H9 (cell line): Measurements from ENCODE around the gene ZSWIM9. TPM values are rescaled to one million over a fixed set of nuclear protein-coding genes. Genes with fewer than 3 reads are reported as not detected.

Experiments
- DNase-seq: peaks from one replicate; pipeline ENCODE4 v3.0.0-alpha.2; 2017
- H2AFZ ChIP-seq: one replicate; pipeline ENCODE4 v1.6.1; 2013; ENCODE audit warnings: mild to moderate bottlenecking, low read length, control low read depth, moderate library complexity
- H2AK5ac ChIP-seq: 2 replicates; pipeline ENCODE4 v1.6.1; 2013; ENCODE audit warnings: low read length, control low read depth, mixed read lengths; ENCODE audit not compliant: insufficient read length
- H2BK120ac ChIP-seq: one replicate; pipeline ENCODE4 v1.6.1; 2013; ENCODE audit warnings: low read depth, mild to moderate bottlenecking, low read length, control low read depth, inconsistent platforms; ENCODE audit not compliant: poor library complexity, severe bottlenecking
- H2BK12ac ChIP-seq: 2 replicates; pipeline ENCODE4 v1.6.1; 2013; ENCODE audit warnings: low read length, control low read depth, mixed read lengths, low read depth; ENCODE audit not compliant: insufficient read length
- H2BK15ac ChIP-seq: 2 replicates; pipeline ENCODE4 v1.6.1; 2013; ENCODE audit warnings: low read depth, low read length, control low read depth
- H2BK20ac ChIP-seq: one replicate; pipeline ENCODE4 v1.6.1; 2013; ENCODE audit warnings: low read depth, mild to moderate bottlenecking, low read length, control low read depth, inconsistent platforms; ENCODE audit not compliant: poor library complexity, severe bottlenecking
- H2BK5ac ChIP-seq: 2 replicates; pipeline ENCODE4 v1.6.1; 2013; ENCODE audit warnings: low read length, control low read depth, mixed read lengths; ENCODE audit not compliant: insufficient read length
- H3K14ac ChIP-seq: 2 replicates; pipeline ENCODE4 v1.6.1; 2013; ENCODE audit warnings: low read length, control low read depth; ENCODE audit not compliant: insufficient read depth
- H3K18ac ChIP-seq: 2 replicates; pipeline ENCODE4 v1.6.1; 2013; ENCODE audit warnings: low read depth, mild to moderate bottlenecking, mixed read lengths, low read length, control low read depth; ENCODE audit not compliant: insufficient read length
- H3K23ac ChIP-seq: 2 replicates; pipeline ENCODE4 v1.6.1; 2013; ENCODE audit warnings: low read length, control low read depth, mixed read lengths, low read depth; ENCODE audit not compliant: insufficient read length
- H3K23me2 ChIP-seq: 2 replicates; pipeline ENCODE4 v1.6.1; 2013; ENCODE audit warnings: low read depth, mild to moderate bottlenecking, mixed read lengths, low read length, control low read depth; ENCODE audit not compliant: insufficient read length, poor library complexity, severe bottlenecking
- H3K27ac ChIP-seq: 2 replicates; pipeline ENCODE4 v1.5.1; 2013; ENCODE audit warnings: low read length, control low read depth, mixed read lengths, low read depth; ENCODE audit not compliant: insufficient read length
- H3K27me3 ChIP-seq: 2 replicates; pipeline ENCODE4 v1.6.1; 2013; ENCODE audit warnings: low read length, control low read depth, inconsistent platforms; ENCODE audit not compliant: insufficient read depth
- H3K4ac ChIP-seq: 2 replicates; pipeline ENCODE4 v1.6.1; 2013; ENCODE audit warnings: low read depth, mild to moderate bottlenecking, control low read depth, inconsistent platforms, low read length, moderate library complexity
- H3K4me1 ChIP-seq: 2 replicates; pipeline ENCODE4 v1.6.1; 2013; ENCODE audit warnings: low read length, control low read depth, inconsistent platforms; ENCODE audit not compliant: insufficient read depth
- H3K4me2 ChIP-seq: 2 replicates; pipeline ENCODE4 v1.6.1; 2013; ENCODE audit warnings: low read length, control low read depth, mixed read lengths; ENCODE audit not compliant: insufficient read length, insufficient read depth
- H3K56ac ChIP-seq: 2 replicates; pipeline ENCODE4 v1.6.1; 2013; ENCODE audit warnings: low read depth, mild to moderate bottlenecking, mixed read lengths, low read length, control low read depth; ENCODE audit not compliant: insufficient read length
- H3K79me1 ChIP-seq: 2 replicates; pipeline ENCODE4 v1.6.1; 2013; ENCODE audit warnings: low read depth, mild to moderate bottlenecking, moderate library complexity, low read length, control low read depth, inconsistent platforms; ENCODE audit not compliant: insufficient read depth, poor library complexity, severe bottlenecking
- H3K79me2 ChIP-seq: 2 replicates; pipeline ENCODE4 v1.6.1; 2013; ENCODE audit warnings: low read length, control low read depth, inconsistent platforms; ENCODE audit not compliant: insufficient read depth
- H3K9ac ChIP-seq: 2 replicates; pipeline ENCODE4 v1.6.1; 2013; ENCODE audit warnings: low read length, control low read depth, mixed read lengths; ENCODE audit not compliant: insufficient read length; ENCODE audit errors: extremely low read depth
- H3K9me3 ChIP-seq: one replicate; pipeline ENCODE4 v1.6.1; 2013; ENCODE audit warnings: low read depth, low read length, inconsistent platforms; ENCODE audit not compliant: control insufficient read depth
- H3T11ph ChIP-seq: one replicate; pipeline ENCODE4 v1.6.1; 2013; ENCODE audit warnings: mild to moderate bottlenecking, low read length, control low read depth, inconsistent platforms
- H4K20me1 ChIP-seq: one replicate; pipeline ENCODE4 v1.6.1; 2013; ENCODE audit not compliant: control insufficient read depth, insufficient read length, insufficient read depth
- H4K5ac ChIP-seq: 2 replicates; pipeline ENCODE4 v1.6.1; 2013; ENCODE audit warnings: low read depth, mild to moderate bottlenecking, mixed read lengths, low read length, control low read depth; ENCODE audit not compliant: insufficient read length
- H4K8ac ChIP-seq: replicated peaks from 2 replicates; pipeline ENCODE4 v1.6.1; 2013; ENCODE audit warnings: low read length, control low read depth, mixed read lengths, low read depth; ENCODE audit not compliant: insufficient read length
- H4K91ac ChIP-seq: 2 replicates; pipeline ENCODE4 v1.6.1; 2013; ENCODE audit warnings: low read depth, mild to moderate bottlenecking, moderate library complexity, mixed read lengths, low read length, control low read depth; ENCODE audit not compliant: insufficient read length
- H3K27ac Mint-ChIP-seq, 3 experiments: 2 replicates in 2 of 3; 3 replicates in 1 of 3; pipeline ENCODE4 v1.8.0; 2020 to 2021; ENCODE audit warnings: mixed read lengths in 3 of 3, mild to moderate bottlenecking in 1 of 3, moderate library complexity in 1 of 3
- H3K27me3 Mint-ChIP-seq: 2 replicates; pipeline ENCODE4 v1.8.0; 2021; ENCODE audit warnings: low read depth, mild to moderate bottlenecking, moderate library complexity, mixed read lengths
- H3K36me3 Mint-ChIP-seq, 3 experiments: 2 replicates in 2 of 3; 3 replicates in 1 of 3; pipeline ENCODE4 v1.8.0; 2020 to 2021; ENCODE audit warnings: low read depth in 3 of 3, mixed read lengths in 3 of 3; ENCODE audit not compliant: insufficient read depth in 1 of 3
- H3K4me1 Mint-ChIP-seq, 2 experiments: 2 replicates each; pipeline ENCODE4 v1.8.0; 2020; ENCODE audit warnings: mixed read lengths in 2 of 2
- H3K4me3 Mint-ChIP-seq, 2 experiments: 2 replicates in 1 of 2; 3 replicates in 1 of 2; pipeline ENCODE4 v1.8.0; 2020 to 2021; ENCODE audit warnings: mild to moderate bottlenecking in 2 of 2, mixed read lengths in 2 of 2, moderate library complexity in 1 of 2
- H3K9me3 Mint-ChIP-seq, 2 experiments: 2 replicates in 1 of 2; 3 replicates in 1 of 2; pipeline ENCODE4 v1.8.0; 2020; ENCODE audit warnings: mild to moderate bottlenecking in 2 of 2, mixed read lengths in 2 of 2, moderate library complexity in 1 of 2
- WGBS: extraction: QIAGEN DNeasy Blood & Tissue Kit; methylation state at CpG from one replicate; pipeline ENCODE4 v1.1.7; 2013; ENCODE audit warnings: missing lambda C conversion rate, low lambda C conversion rate, mixed read lengths; ENCODE audit not compliant: insufficient read length; ENCODE audit errors: extremely low coverage; 5-methylcytosine and 5-hydroxymethylcytosine counted together
- total RNA-seq: library from RNA; stranded (reverse); gene quantifications from 2 replicates; pipeline ENCODE4 v1.2.1, GENCODE V29; 2021
- TF ChIP-seq, protein P1 (sequence below): fragments of 200-600 bp; sonication (generic); conservative IDR thresholded peaks from 3 replicates; pipeline ENCODE4 v1.8.0; 2021; ENCODE audit warnings: antibody characterized with exemption, mild to moderate bottlenecking

The ZSWIM9 gene
- total RNA-seq, 1 experiment from 2014 or later, result 8.9 TPM

DNA sequence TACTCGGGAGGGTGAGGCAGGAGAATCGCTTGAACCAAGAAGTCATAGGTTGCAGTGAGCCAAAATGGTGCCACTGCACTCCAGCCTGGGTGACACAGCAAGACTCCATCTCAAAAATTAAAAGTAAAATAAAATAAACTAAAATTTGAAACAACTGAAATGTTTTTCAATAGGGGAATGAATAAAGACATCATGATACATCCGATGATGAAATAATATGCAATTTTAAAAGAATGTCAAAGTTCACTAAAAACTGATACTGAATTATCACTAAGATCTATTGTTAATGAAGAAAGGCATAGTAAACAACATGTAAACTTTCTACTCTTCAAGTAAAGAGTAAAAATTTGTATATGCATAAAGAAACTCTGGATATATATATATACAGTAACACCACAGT is 76.7 kb downstream of the ZSWIM9 start:
- H3K27me3 Mint-ChIP-seq, result no peaks in the 10 kb centered on the region
- no peak overlapping the region for H3K27ac ChIP-seq
- H4K20me1 ChIP-seq, result no peaks in the 10 kb centered on the region
- H4K8ac ChIP-seq, result no peak overlapping the region
- no peak overlapping the region for H3K23ac ChIP-seq
- H3K4me3 Mint-ChIP-seq, result no peak overlapping the region
- no peak overlapping the region for H2AK5ac ChIP-seq
- H3K79me2 ChIP-seq, result no peaks in the 10 kb centered on the region
- H3K27me3 ChIP-seq, result no peaks in the 10 kb centered on the region
- H2BK20ac ChIP-seq, result no peak overlapping the region
- H2BK15ac ChIP-seq, result no peak overlapping the region
- no peak overlapping the region for H3K18ac ChIP-seq
- no peaks in the 10 kb centered on the region for H3K4me1 ChIP-seq
- no peak overlapping the region for H4K5ac ChIP-seq
- no peak for DNase-seq
- H3K79me1 ChIP-seq, result no peaks in the 10 kb centered on the region
- no peak overlapping the region for H2BK120ac ChIP-seq
- TF ChIP-seq, protein P1, sequence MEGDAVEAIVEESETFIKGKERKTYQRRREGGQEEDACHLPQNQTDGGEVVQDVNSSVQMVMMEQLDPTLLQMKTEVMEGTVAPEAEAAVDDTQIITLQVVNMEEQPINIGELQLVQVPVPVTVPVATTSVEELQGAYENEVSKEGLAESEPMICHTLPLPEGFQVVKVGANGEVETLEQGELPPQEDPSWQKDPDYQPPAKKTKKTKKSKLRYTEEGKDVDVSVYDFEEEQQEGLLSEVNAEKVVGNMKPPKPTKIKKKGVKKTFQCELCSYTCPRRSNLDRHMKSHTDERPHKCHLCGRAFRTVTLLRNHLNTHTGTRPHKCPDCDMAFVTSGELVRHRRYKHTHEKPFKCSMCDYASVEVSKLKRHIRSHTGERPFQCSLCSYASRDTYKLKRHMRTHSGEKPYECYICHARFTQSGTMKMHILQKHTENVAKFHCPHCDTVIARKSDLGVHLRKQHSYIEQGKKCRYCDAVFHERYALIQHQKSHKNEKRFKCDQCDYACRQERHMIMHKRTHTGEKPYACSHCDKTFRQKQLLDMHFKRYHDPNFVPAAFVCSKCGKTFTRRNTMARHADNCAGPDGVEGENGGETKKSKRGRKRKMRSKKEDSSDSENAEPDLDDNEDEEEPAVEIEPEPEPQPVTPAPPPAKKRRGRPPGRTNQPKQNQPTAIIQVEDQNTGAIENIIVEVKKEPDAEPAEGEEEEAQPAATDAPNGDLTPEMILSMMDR, result no peak
- H3T11ph ChIP-seq, result no peak overlapping the region
- no peak overlapping the region for H3K56ac ChIP-seq
- H3K9ac ChIP-seq, result no peak overlapping the region
- no peak overlapping the region for H3K4ac ChIP-seq
- H2BK5ac ChIP-seq, result no peak overlapping the region
- H3K9me3 Mint-ChIP-seq, result no peaks in the 10 kb centered on the region
- no peaks in the 10 kb centered on the region for H3K23me2 ChIP-seq
- no peaks in the 10 kb centered on the region for H3K9me3 ChIP-seq
- H3K4me1 Mint-ChIP-seq, result peaks cover 0 to 6% of the 10 kb centered on the region in 2 experiments; a peak in 2 of 4 replicates
- no peak overlapping the region for H3K14ac ChIP-seq
- WGBS, result no CpG with 5 or more reads among the region's 3 CpGs
- H3K27ac Mint-ChIP-seq, result no peak overlapping the region
- no peak overlapping the region for H3K4me2 ChIP-seq
- H3K36me3 Mint-ChIP-seq, result peaks cover 2 to 25% (median 11%) of the 10 kb centered on the region in 3 experiments; a peak in 6 of 7 replicates
- H4K91ac ChIP-seq, result no peak overlapping the region
- H2BK12ac ChIP-seq, result no peak overlapping the region
- no peak overlapping the region for H2AFZ ChIP-seq

Other genes with a start within 250 kb of the ZSWIM9 start
- gene BSPH1, start 178.5 kb upstream of the ZSWIM9 start, total RNA-seq, result not detected in 2 replicates
- not detected in 2 replicates for gene ELSPBP1, start 176.0 kb upstream of the ZSWIM9 start, total RNA-seq
- gene CABP5, start 126.6 kb upstream of the ZSWIM9 start, total RNA-seq, result not detected in 2 replicates
- gene PLA2G4C, start 59.9 kb upstream of the ZSWIM9 start, total RNA-seq, result 6.5 and 7.0 TPM in 2 replicates
- gene LIG1, start 336 bp upstream of the ZSWIM9 start, total RNA-seq, result 115 TPM in 2 replicates
- gene CARD8, start 85.2 kb downstream of the ZSWIM9 start, total RNA-seq, result 20.3 and 21.0 TPM in 2 replicates
- 20.2 and 20.3 TPM in 2 replicates for gene ZNF114, start 99.4 kb downstream of the ZSWIM9 start, total RNA-seq
- 9.6 and 13.2 TPM in 2 replicates for gene EMP3, start 154.9 kb downstream of the ZSWIM9 start, total RNA-seq
- 15.2 and 16.0 TPM in 2 replicates for gene TMEM143, start 193.3 kb downstream of the ZSWIM9 start, total RNA-seq
- gene SYNGR4, start 193.7 kb downstream of the ZSWIM9 start, total RNA-seq, result 0.31 TPM in 1 of 2 replicates, not detected in the other
- 195 and 198 TPM in 2 replicates for gene KDELR1, start 220.9 kb downstream of the ZSWIM9 start, total RNA-seq
- gene GRIN2D, start 223.0 kb downstream of the ZSWIM9 start, total RNA-seq, result 5.9 and 6.2 TPM in 2 replicates